ENCODE results near the gene TIMM17B.

- no peak for TF ChIP-seq POLR2A (IDR thresholded peaks at IDR 0.05)
- TF ChIP-seq, protein P1, sequence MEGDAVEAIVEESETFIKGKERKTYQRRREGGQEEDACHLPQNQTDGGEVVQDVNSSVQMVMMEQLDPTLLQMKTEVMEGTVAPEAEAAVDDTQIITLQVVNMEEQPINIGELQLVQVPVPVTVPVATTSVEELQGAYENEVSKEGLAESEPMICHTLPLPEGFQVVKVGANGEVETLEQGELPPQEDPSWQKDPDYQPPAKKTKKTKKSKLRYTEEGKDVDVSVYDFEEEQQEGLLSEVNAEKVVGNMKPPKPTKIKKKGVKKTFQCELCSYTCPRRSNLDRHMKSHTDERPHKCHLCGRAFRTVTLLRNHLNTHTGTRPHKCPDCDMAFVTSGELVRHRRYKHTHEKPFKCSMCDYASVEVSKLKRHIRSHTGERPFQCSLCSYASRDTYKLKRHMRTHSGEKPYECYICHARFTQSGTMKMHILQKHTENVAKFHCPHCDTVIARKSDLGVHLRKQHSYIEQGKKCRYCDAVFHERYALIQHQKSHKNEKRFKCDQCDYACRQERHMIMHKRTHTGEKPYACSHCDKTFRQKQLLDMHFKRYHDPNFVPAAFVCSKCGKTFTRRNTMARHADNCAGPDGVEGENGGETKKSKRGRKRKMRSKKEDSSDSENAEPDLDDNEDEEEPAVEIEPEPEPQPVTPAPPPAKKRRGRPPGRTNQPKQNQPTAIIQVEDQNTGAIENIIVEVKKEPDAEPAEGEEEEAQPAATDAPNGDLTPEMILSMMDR (IDR thresholded peaks at IDR 0.05): no peak
These were observed 39.0 kb upstream of the TIMM17B start for GRCh38 chrX:48936429-48937053.

Measured in tibial nerve (tissue), 3 donors.